ENCODE results near the gene FLCN. TPM values are rescaled to one million over a fixed set of nuclear protein-coding genes. Genes with fewer than 3 reads are reported as not detected.
"Not testable (repeated sequence)": the region's sequence is repeated elsewhere in the genome, so short reads cannot be mapped to it uniquely, and the experiment has no call there.

FLCN gene
- total RNA-seq, 1 donor from 2014 or later, result 35.5 TPM

- H3K4me1 Mint-ChIP-seq (ENCODE audit: low read depth), result peaks cover 57% of the 10 kb centered on the region
- no peaks in the 10 kb centered on the region for H3K9me3 Mint-ChIP-seq
- peaks cover 38% of the 10 kb centered on the region for H3K36me3 Mint-ChIP-seq (ENCODE audit: low read depth)
- peak; percentile 55 for DNase-seq (ENCODE audit: low spot score)
- no peaks in the 10 kb centered on the region for H3K27me3 Mint-ChIP-seq (ENCODE audit: insufficient read depth)
- peak overlapping the region; percentile 78 for H3K4me3 Mint-ChIP-seq
- intact Hi-C loops (cut with micrococcal nuclease), result loop anchor here (1.0 kb wide), 1 partner anchor 35 kb away; no protein-coding TSS in a partner anchor
- peak overlapping the region; percentile 88 for H3K27ac Mint-ChIP-seq
Measured at GRCh38 chr17:17186051-17186450, 50.9 kb downstream of the FLCN start.

GRCh38 chr17:17184985-17185757 lies 51.8 kb downstream of the FLCN start:
- H3K4me3 Mint-ChIP-seq, result peak overlapping the region; percentile 78
- peaks cover 42% of the 10 kb centered on the region for H3K36me3 Mint-ChIP-seq (ENCODE audit: low read depth)
- intact Hi-C loops (cut with micrococcal nuclease), result loop anchor here (1.0 to 5.0 kb wide), 2 partner anchors 21 to 407 kb away; partner anchors contain the start of genes PEMT and PLD6
- H3K27me3 Mint-ChIP-seq (ENCODE audit: insufficient read depth); H3K9me3 Mint-ChIP-seq; DNase-seq (ENCODE audit: low spot score): not testable (repeated sequence)
- peaks cover 66% of the 10 kb centered on the region for H3K4me1 Mint-ChIP-seq (ENCODE audit: low read depth)
- peak overlapping the region; percentile 88 for H3K27ac Mint-ChIP-seq

- no peaks in the 10 kb centered on the region for H3K9me3 Mint-ChIP-seq
- H3K27me3 Mint-ChIP-seq (ENCODE audit: insufficient read depth), result no peaks in the 10 kb centered on the region
- peaks cover 49% of the 10 kb centered on the region for H3K36me3 Mint-ChIP-seq (ENCODE audit: low read depth)
- intact Hi-C loops (cut with micrococcal nuclease), result loop anchor here (2.0 to 5.0 kb wide), 2 partner anchors 139 to 409 kb away; partner anchors contain the start of gene PEMT
- H3K27ac Mint-ChIP-seq, result peak overlapping the region; percentile 64
- H3K4me3 Mint-ChIP-seq, result peak overlapping the region; percentile 78
- DNase-seq (ENCODE audit: low spot score), result no peak
- H3K4me1 Mint-ChIP-seq (ENCODE audit: low read depth), result peaks cover 77% of the 10 kb centered on the region
Measured at GRCh38 chr17:17183744-17184143, 53.2 kb downstream of the FLCN start.

GRCh38 chr17:17182598-17183136 lies 54.3 kb downstream of the FLCN start:
- peaks cover 84% of the 10 kb centered on the region for H3K4me1 Mint-ChIP-seq (ENCODE audit: low read depth)
- H3K36me3 Mint-ChIP-seq (ENCODE audit: low read depth), result peaks cover 52% of the 10 kb centered on the region
- peak overlapping the region; percentile 97 for H3K27ac Mint-ChIP-seq
- H3K4me3 Mint-ChIP-seq, result peak overlapping the region; percentile 86
- no peak for DNase-seq (ENCODE audit: low spot score)
- no peaks in the 10 kb centered on the region for H3K27me3 Mint-ChIP-seq (ENCODE audit: insufficient read depth)
- H3K9me3 Mint-ChIP-seq, result no peaks in the 10 kb centered on the region
- intact Hi-C loops (cut with micrococcal nuclease), result loop anchor here (1.0 to 5.0 kb wide), 3 partner anchors 54 to 410 kb away; partner anchors contain the start of gene PEMT

GRCh38 chr17:17181666-17182597 lies 55.0 kb downstream of the FLCN start:
- intact Hi-C loops (cut with micrococcal nuclease), result loop anchor here (1.0 to 5.0 kb wide), 3 partner anchors 54 to 410 kb away; partner anchors contain the start of gene PEMT
- peak; percentile 44 for DNase-seq (ENCODE audit: low spot score)
- H3K27me3 Mint-ChIP-seq (ENCODE audit: insufficient read depth), result no peaks in the 10 kb centered on the region

GRCh38 chr17:17180741-17181525 lies 56.0 kb downstream of the FLCN start:
- Mint-ChIP-seq H3K4me3 (peak overlapping the region; percentile 86), H3K9me3 (no peaks in the 10 kb centered on the region), H3K27ac (peak overlapping the region; percentile 97), H3K4me1 (ENCODE audit: low read depth) (peaks cover 84% of the 10 kb centered on the region), H3K27me3 (ENCODE audit: insufficient read depth) (no peaks in the 10 kb centered on the region), H3K36me3 (ENCODE audit: low read depth) (peaks cover 66% of the 10 kb centered on the region)
- intact Hi-C loops (cut with micrococcal nuclease), result loop anchor here (5.0 kb wide), 1 partner anchor 411 kb away; the partner anchor contains the start of gene PEMT
- no peak for DNase-seq (ENCODE audit: low spot score)

More at GRCh38 chr17:17181666-17182597, 55.0 kb downstream of the FLCN start:
- Mint-ChIP-seq H3K4me1 (ENCODE audit: low read depth) (peaks cover 84% of the 10 kb centered on the region), H3K36me3 (ENCODE audit: low read depth) (peaks cover 60% of the 10 kb centered on the region), H3K4me3 (peak overlapping the region; percentile 86), H3K27ac (peak overlapping the region; percentile 97), H3K9me3 (no peaks in the 10 kb centered on the region)

GRCh38 chr17:17180141-17180603 lies 56.8 kb downstream of the FLCN start:
- Mint-ChIP-seq H3K27ac (peak overlapping the region; percentile 97), H3K36me3 (ENCODE audit: low read depth) (peaks cover 59% of the 10 kb centered on the region), H3K4me1 (ENCODE audit: low read depth) (peaks cover 84% of the 10 kb centered on the region), H3K27me3 (ENCODE audit: insufficient read depth) (no peaks in the 10 kb centered on the region), H3K9me3 (no peaks in the 10 kb centered on the region), H3K4me3 (peak overlapping the region; percentile 84)
- intact Hi-C loops (cut with micrococcal nuclease), result loop anchor here (5.0 kb wide), 1 partner anchor 412 kb away; the partner anchor contains the start of gene PEMT
- peak; percentile 23 for DNase-seq (ENCODE audit: low spot score)

- peak overlapping the region; percentile 97 for H3K27ac Mint-ChIP-seq
- H3K4me3 Mint-ChIP-seq, result peak overlapping the region; percentile 84
- no peaks in the 10 kb centered on the region for H3K9me3 Mint-ChIP-seq
- peaks cover 76% of the 10 kb centered on the region for H3K4me1 Mint-ChIP-seq (ENCODE audit: low read depth)
- no peaks in the 10 kb centered on the region for H3K27me3 Mint-ChIP-seq (ENCODE audit: insufficient read depth)
- H3K36me3 Mint-ChIP-seq (ENCODE audit: low read depth), result peaks cover 55% of the 10 kb centered on the region
- peak; percentile 39 for DNase-seq (ENCODE audit: low spot score)
- intact Hi-C loops (cut with micrococcal nuclease), result loop anchor here (1.0 kb wide), 4 partner anchors 26 to 125 kb away; no protein-coding TSS in a partner anchor
Measured at GRCh38 chr17:17179371-17179827, 57.6 kb downstream of the FLCN start.

- DNase-seq (ENCODE audit: low spot score), result no peak
- Mint-ChIP-seq H3K4me3 (peak overlapping the region; percentile 37), H3K36me3 (ENCODE audit: low read depth) (peaks cover 52% of the 10 kb centered on the region), H3K27ac (peak overlapping the region; percentile 88), H3K9me3 (no peaks in the 10 kb centered on the region), H3K4me1 (ENCODE audit: low read depth) (peaks cover 77% of the 10 kb centered on the region), H3K27me3 (ENCODE audit: insufficient read depth) (no peaks in the 10 kb centered on the region)
- intact Hi-C loops (cut with micrococcal nuclease), result no loop called here
Measured at GRCh38 chr17:17177176-17177575, 59.8 kb downstream of the FLCN start.

- H3K4me1 Mint-ChIP-seq (ENCODE audit: low read depth), result peaks cover 73% of the 10 kb centered on the region
- intact Hi-C loops (cut with micrococcal nuclease), result no loop called here
- DNase-seq (ENCODE audit: low spot score), result no peak
Measured at GRCh38 chr17:17176341-17176740, 60.6 kb downstream of the FLCN start.

GRCh38 chr17:17175917-17176316 lies 61.1 kb downstream of the FLCN start:
- Mint-ChIP-seq H3K4me1 (ENCODE audit: low read depth) (peaks cover 73% of the 10 kb centered on the region), H3K4me3 (peak overlapping the region; percentile 67), H3K27ac (peak overlapping the region; percentile 87), H3K27me3 (ENCODE audit: insufficient read depth) (no peaks in the 10 kb centered on the region), H3K9me3 (no peaks in the 10 kb centered on the region), H3K36me3 (ENCODE audit: low read depth) (peaks cover 47% of the 10 kb centered on the region)
- intact Hi-C loops (cut with micrococcal nuclease), result no loop called here
- DNase-seq (ENCODE audit: low spot score), result no peak

More at GRCh38 chr17:17176341-17176740, 60.6 kb downstream of the FLCN start:
- peaks cover 49% of the 10 kb centered on the region for H3K36me3 Mint-ChIP-seq (ENCODE audit: low read depth)
- H3K9me3 Mint-ChIP-seq, result no peaks in the 10 kb centered on the region
- H3K27ac Mint-ChIP-seq, result peak overlapping the region; percentile 87
- no peaks in the 10 kb centered on the region for H3K27me3 Mint-ChIP-seq (ENCODE audit: insufficient read depth)
- peak overlapping the region; percentile 67 for H3K4me3 Mint-ChIP-seq

Data from activated T-helper 1 cell treated with anti-CD3 and anti-CD28 coated beads, Interleukin-12 subunit alpha, Interleukin-12 subunit beta, Interleukin-2, Interleukin-4 antibody, amounts not matched to agents 30 ng/mL and 10 ng/mL and 1 ng/mL, durations not matched to agents 14 hours and 24 hours and 36 hours (primary cell).